Testis (tissue), 5 donors: ENCODE measurements around the gene SLC25A39. TPM values are rescaled to one million over a fixed set of nuclear protein-coding genes. Genes with fewer than 3 reads are reported as not detected.
"Not testable (repeated sequence)": the region's sequence is repeated elsewhere in the genome, so short reads cannot be mapped to it uniquely, and the experiment has no call there.

Experiments used
- DNase-seq: peaks from one replicate; pipeline ENCODE4 v3.0.0-alpha.2; 2019
- H3K27ac ChIP-seq, 2 donors: fragments of 200-600 bp; sonication (generic); one replicate each; pipeline ENCODE4 v1.5.1; 2019
- H3K27me3 ChIP-seq: fragments of 200-600 bp; sonication (generic); one replicate; pipeline ENCODE4 v1.5.1; 2019
- H3K36me3 ChIP-seq: fragments of 200-600 bp; sonication (generic); one replicate; pipeline ENCODE4 v1.5.1; 2017; ENCODE audit warnings: low read depth; ENCODE audit errors: missing control alignments
- H3K4me1 ChIP-seq: fragments of 200-600 bp; sonication (generic); one replicate; pipeline ENCODE4 v1.5.1; 2019
- H3K4me3 ChIP-seq, 2 donors: fragments of 200-600 bp; sonication (generic); one replicate each; pipeline ENCODE4 v1.5.1; 2017 to 2019
- H3K9me3 ChIP-seq: fragments of 200-600 bp; sonication (generic); one replicate; pipeline ENCODE4 v1.5.1; 2017
- POLR2A ChIP-seq: fragments of 450-650 bp; IDR thresholded peaks from one replicate; pipeline ENCODE4 v1.6.1; 2017; ENCODE audit warnings: antibody characterized with exemption, mild to moderate bottlenecking, moderate library complexity
- WGBS, 2 donors: methylation state at CpG; one replicate each; pipeline ENCODE4 v1.1.5; 2018; 5-methylcytosine and 5-hydroxymethylcytosine counted together
- intact Hi-C: fragments of 100-400 bp; cut with DNase I; formaldehyde crosslinking; loops from one replicate; pipeline ENCODE4 v1.15.1; 2023; ENCODE audit warnings: low total_unique reads
- long read RNA-seq, 2 donors: transcript quantifications; one replicate each; lab custom pipeline, GENCODE V29; 2026
- polyA plus RNA-seq: library from polyadenylated mRNA; stranded (reverse); fragments of 350-450 nt; fragmentation: Illumina TruSeq; extraction: RNeasy Lipid Tissue Mini Kit (QIAGEN cat#74804); gene quantifications from one replicate; pipeline ENCODE4 v1.2.3, GENCODE V29; 2014; ENCODE audit warnings: low read depth, low replicate concordance; ENCODE audit not compliant: insufficient read depth
- total RNA-seq, 2 donors: library from RNA; depleted of rRNA; stranded (reverse); fragments of >200 nt; gene quantifications; one replicate each; pipeline ENCODE4 v1.2.3, GENCODE V29; 2016
- TF ChIP-seq, protein P1 (sequence below), 3 experiments: fragments of 450-650 bp in 2 of 3; fragments of 200-600 bp in 1 of 3; sonication (generic) in 1 of 3; IDR thresholded peaks; one replicate each; pipeline ENCODE4 v1.5.1; 2016 to 2019; ENCODE audit warnings: antibody characterized with exemption in 3 of 3, mild to moderate bottlenecking in 2 of 3, moderate library complexity in 1 of 3

Gene SLC25A39, protein sequence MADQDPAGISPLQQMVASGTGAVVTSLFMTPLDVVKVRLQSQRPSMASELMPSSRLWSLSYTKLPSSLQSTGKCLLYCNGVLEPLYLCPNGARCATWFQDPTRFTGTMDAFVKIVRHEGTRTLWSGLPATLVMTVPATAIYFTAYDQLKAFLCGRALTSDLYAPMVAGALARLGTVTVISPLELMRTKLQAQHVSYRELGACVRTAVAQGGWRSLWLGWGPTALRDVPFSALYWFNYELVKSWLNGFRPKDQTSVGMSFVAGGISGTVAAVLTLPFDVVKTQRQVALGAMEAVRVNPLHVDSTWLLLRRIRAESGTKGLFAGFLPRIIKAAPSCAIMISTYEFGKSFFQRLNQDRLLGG
- total RNA-seq: 100 to 1,000 TPM; 131 to 176 TPM
- 141 TPM for polyA plus RNA-seq
- long read RNA-seq, donor 1, transcript SLC25A39-201 (12 exons, 1,607 nt): major isoform, 39 of 57 reads
- long read RNA-seq, donor 1, transcript SLC25A39-202 (12 exons, 1,565 nt): minor isoform, 10 of 57 reads
- long read RNA-seq, donor 1, partial matches to known transcripts: 5 of 57 reads
- long read RNA-seq, donor 1, other reads (novel, unspliced or antisense): 0 of 57 reads
- long read RNA-seq, donor 2, transcript SLC25A39-201 (12 exons, 1,607 nt): major isoform, 28 of 35 reads
- long read RNA-seq, donor 2, transcript SLC25A39-202 (12 exons, 1,565 nt): minor isoform, 7 of 35 reads
- long read RNA-seq, donor 2, partial matches to known transcripts: 0 of 35 reads
- long read RNA-seq, donor 2, other reads (novel, unspliced or antisense): 0 of 35 reads

DNA sequence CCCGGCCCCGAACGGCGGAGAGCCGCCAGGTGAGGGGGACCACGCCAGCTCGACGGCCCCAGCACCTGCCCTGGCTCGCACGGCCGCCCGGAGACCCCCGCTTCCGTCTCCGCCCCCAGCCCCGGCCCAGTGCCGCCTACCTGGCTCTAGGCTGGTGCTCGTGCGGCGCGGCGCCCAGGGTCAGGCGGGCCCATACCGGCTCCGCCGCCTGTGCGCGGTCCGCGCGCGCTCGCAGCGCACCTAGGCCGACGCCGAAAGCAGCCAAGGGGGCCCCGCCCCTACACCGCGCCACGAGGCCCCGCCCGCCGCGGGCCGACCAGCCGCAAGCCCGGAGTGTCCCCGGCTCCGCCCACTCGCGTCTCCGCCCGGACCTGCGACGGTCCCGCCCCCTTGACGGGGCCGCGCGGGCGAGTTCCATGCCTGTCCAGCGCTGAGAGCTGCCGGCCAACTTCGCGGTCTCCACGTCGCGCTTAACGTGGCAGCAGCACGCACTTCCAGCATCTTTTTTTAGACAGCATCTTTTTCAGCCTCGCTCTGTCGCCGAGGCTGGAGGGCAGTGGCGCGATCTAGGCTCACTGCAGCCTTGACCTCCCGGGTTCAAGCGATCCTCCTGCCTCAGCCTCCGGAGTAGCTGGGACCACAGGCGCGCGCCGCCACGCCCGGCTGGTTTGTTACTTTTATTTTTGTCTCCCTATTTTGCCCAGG, at the start of gene SLC25A39:
Gene SLC25A39 (minus strand): TSS at position 253 of the 705 bp plus-strand sequence. CDS start 1,261 bp downstream, outside the sequence.
- WGBS, 2 donors: 1% methylated on average over 23 to 68 of the region's 85 CpGs
- peaks cover 12% of the 10 kb centered on the region for H3K4me1 ChIP-seq
- peak; percentile 94 for DNase-seq
- TF ChIP-seq POLR2A: no peak
- TF ChIP-seq, protein P1, sequence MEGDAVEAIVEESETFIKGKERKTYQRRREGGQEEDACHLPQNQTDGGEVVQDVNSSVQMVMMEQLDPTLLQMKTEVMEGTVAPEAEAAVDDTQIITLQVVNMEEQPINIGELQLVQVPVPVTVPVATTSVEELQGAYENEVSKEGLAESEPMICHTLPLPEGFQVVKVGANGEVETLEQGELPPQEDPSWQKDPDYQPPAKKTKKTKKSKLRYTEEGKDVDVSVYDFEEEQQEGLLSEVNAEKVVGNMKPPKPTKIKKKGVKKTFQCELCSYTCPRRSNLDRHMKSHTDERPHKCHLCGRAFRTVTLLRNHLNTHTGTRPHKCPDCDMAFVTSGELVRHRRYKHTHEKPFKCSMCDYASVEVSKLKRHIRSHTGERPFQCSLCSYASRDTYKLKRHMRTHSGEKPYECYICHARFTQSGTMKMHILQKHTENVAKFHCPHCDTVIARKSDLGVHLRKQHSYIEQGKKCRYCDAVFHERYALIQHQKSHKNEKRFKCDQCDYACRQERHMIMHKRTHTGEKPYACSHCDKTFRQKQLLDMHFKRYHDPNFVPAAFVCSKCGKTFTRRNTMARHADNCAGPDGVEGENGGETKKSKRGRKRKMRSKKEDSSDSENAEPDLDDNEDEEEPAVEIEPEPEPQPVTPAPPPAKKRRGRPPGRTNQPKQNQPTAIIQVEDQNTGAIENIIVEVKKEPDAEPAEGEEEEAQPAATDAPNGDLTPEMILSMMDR (IDR thresholded peaks at IDR 0.05): peak in 2 of 3 experiments; percentile 14 to 27
- H3K27me3 ChIP-seq: no peaks in the 10 kb centered on the region
- no peaks in the 10 kb centered on the region for H3K36me3 ChIP-seq
- H3K9me3 ChIP-seq: no peaks in the 10 kb centered on the region
- H3K4me3 ChIP-seq: peak within 1 kb of the TSS; percentile 94 to 99
- H3K27ac ChIP-seq: peak within 1 kb of the TSS; percentile 88 to 95
- intact Hi-C loops: loop anchor here (5.0 kb wide), 1 partner anchor 102 kb away; no protein-coding TSS in a partner anchor

DNA sequence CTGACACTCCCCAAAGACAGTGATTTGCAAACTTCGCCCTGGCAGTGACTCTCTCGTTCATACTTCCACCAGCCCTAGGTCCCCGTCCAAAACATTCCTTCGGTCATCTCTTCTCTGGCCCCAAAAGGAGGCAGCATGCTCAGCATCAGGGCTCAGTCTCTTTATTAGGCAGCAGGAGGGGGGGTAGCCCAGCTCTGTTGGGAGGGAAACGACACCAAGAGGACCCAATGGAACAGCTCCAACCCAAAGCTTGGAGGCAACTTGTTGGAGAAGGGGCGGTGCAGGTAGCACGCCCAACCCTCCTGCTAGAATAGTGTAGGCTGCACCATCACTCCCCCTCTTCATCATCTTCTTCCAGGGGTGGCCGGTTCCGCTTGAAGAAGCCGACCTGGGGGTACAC, 47.4 kb upstream of the SLC25A39 start:
- no peak for TF ChIP-seq POLR2A
- TF ChIP-seq, protein P1 (IDR thresholded peaks at IDR 0.05): no peak
- Histone ChIP-seq H3K4me1 (peaks cover 15% of the 10 kb centered on the region), H3K27me3 (no peaks in the 10 kb centered on the region), H3K9me3 (no peaks in the 10 kb centered on the region), H3K27ac (no peak overlapping the region), H3K36me3 (no peaks in the 10 kb centered on the region), H3K4me3 (no peak overlapping the region)
- WGBS, 2 donors: 67 to 69% methylated on average over 8 to 10 of the region's 10 CpGs
- intact Hi-C loops: no loop called here
- no peak for DNase-seq

DNA sequence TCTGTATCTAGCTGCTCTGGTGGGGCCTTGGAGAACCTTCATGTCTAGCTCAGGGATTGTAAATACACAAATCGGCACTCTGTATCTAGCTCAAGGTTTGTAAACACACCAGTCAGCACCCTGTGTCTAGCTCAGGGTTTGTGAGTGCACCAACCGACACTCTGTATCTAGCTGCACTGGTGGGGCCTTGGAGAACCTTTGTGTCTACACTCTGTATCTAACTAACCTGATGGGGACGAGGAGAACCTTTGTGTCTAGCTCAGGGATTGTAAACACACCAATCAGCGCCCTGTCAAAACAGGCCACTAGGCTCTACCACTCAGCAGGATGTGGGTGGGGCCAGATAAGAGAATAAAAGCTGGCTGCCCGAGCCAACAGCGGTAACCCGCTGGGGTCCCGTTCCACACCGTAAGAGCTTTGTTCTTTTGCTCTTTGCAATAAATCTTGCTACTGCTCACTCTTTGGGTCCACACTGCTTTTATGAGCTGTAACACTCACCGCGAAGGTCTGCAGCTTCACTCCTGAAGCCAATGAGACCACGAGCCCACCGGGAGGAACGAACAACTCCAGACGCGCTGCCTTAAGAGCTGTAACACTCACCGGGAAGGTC, 44.9 kb upstream of the SLC25A39 start:
- DNase-seq, H3K36me3 ChIP-seq, H3K27me3 ChIP-seq, H3K4me3 ChIP-seq, H3K4me1 ChIP-seq, H3K27ac ChIP-seq, intact Hi-C loops, H3K9me3 ChIP-seq: not testable (repeated sequence)
- 49 to 56% methylated on average over 17 of the region's 17 CpGs for WGBS, 2 donors

DNA sequence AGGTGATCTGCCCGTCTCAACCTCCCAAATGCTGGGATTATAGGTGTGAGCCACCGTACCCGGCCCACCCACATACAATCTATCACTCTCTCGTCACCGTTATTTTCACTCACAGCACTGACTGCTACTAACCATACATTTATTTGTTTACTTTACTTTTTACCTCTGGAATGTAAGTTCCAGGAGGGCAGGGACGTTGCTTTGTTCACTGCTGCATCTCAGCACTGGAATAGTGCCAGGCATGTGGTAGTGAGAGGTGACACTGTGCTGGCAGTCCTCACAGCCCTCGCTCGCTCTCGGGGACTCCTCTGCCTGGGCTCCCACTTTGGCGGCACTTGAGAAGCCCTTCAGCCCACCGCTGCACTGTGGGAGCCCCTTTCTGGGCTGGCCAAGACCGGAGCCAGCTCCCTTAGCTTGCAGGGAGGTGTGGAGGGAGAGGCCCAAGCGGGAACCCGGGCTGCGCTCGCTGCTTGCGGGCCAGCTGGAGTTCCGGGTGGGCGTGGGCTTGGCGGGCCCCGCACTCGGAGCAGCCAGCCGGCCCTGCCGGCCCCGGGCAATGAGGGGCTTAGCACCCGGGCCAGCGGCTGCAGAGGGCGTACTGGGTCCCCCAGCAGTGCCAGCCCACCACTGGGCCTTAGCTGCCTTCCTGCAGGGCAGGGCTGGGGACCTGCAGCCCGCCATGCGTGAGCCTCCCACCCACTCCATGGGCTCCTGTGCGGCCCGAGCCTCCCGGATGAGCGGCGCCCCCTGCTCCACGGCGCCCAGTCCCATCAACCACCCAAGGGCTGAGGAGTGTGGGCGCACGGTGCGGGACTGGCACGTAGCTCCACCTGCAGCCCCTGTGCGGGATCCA, 44.0 kb upstream of the SLC25A39 start:
- H3K27ac ChIP-seq, H3K27me3 ChIP-seq, H3K36me3 ChIP-seq, H3K9me3 ChIP-seq, intact Hi-C loops, H3K4me1 ChIP-seq, DNase-seq: not testable (repeated sequence)
- WGBS, 2 donors: 57 to 80% methylated on average over 10 to 41 of the region's 42 CpGs
- peak overlapping the region in 1 of 2 donors; percentile 11 for H3K4me3 ChIP-seq
